ENCODE measurements around the gene MBNL2.

DNA sequence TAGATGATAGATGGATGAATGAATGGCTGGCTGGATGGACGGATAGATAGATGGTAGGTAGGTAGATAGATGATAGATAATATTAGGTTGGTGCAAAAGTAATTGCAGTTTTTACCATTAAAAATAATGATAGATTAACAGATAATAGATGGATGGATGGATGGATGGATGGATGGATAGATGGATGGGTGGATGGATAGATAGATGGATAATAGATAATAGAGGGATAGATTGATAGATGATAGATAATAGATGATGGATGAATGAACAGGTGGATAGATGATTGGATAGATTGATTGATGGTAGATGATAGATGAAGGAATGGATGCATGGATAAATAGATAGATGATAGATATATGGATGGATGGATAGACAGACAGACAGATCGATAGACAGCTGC is 124.0 kb downstream of the MBNL2 start:
- TF ChIP-seq CTCF (IDR thresholded peaks at IDR 0.05; ENCODE audit: low read length) = no peak
- TF ChIP-seq EZH2phosphoT487 (IDR thresholded peaks at IDR 0.05; ENCODE audit: low read length) = no peak

All from MM.1S (cell line).